HepG2 (cell line): Measurements from ENCODE around the gene RFTN1. TPM values are rescaled to one million over a fixed set of nuclear protein-coding genes. Genes with fewer than 3 reads are reported as not detected.

ENCODE experiments used
- AHR ChIP-seq: IDR thresholded peaks from 2 replicates; pipeline ENCODE4 v1.6.1; 2018; ENCODE audit warnings: missing genetic modification reagents, missing compliant biosample characterization
- ARNTL ChIP-seq: sonication (generic); formaldehyde crosslinking; IDR thresholded peaks from 2 replicates; pipeline ENCODE4 v1.4.0; 2020; ENCODE audit warnings: mild to moderate bottlenecking, missing genetic modification reagents
- FOXO1 ChIP-seq: sonication (generic); formaldehyde crosslinking; IDR thresholded peaks from 2 replicates; pipeline ENCODE4 v1.4.0; 2020; ENCODE audit warnings: missing genetic modification reagents
- NAIF1 ChIP-seq: sonication (generic); formaldehyde crosslinking; IDR thresholded peaks from 2 replicates; pipeline ENCODE4 v1.5.0; 2020; ENCODE audit warnings: mild to moderate bottlenecking, missing genetic modification reagents, borderline replicate concordance
- POLR2AphosphoS2 ChIP-seq: IDR thresholded peaks from 2 replicates; pipeline ENCODE4 v1.6.1; 2011; ENCODE audit warnings: low read depth, low read length, improper control_type of control experiment
- RCOR2 ChIP-seq: IDR thresholded peaks from 2 replicates; pipeline ENCODE4 v1.6.1; 2016; ENCODE audit warnings: missing biosample characterization, missing genetic modification reagents
- SIX4 ChIP-seq: sonication (generic); formaldehyde crosslinking; IDR thresholded peaks from 2 replicates; pipeline ENCODE4 v1.4.0; 2020; ENCODE audit warnings: missing genetic modification reagents
- SP2 ChIP-seq: sonication (generic); formaldehyde crosslinking; IDR thresholded peaks from 2 replicates; pipeline ENCODE4 v1.5.1; 2020; ENCODE audit warnings: mild to moderate bottlenecking, missing genetic modification reagents
- TRIM24 ChIP-seq: sonication (generic); formaldehyde crosslinking; IDR thresholded peaks from 2 replicates; pipeline ENCODE4 v1.8.0; 2022; ENCODE audit warnings: mild to moderate bottlenecking, missing genetic modification reagents
- ZNF17 ChIP-seq: sonication (generic); formaldehyde crosslinking; IDR thresholded peaks from 2 replicates; pipeline ENCODE4 v1.5.0; 2020; ENCODE audit warnings: mild to moderate bottlenecking, missing genetic modification reagents
- ZNF547 ChIP-seq: sonication (generic); formaldehyde crosslinking; IDR thresholded peaks from 2 replicates; pipeline ENCODE4 v1.5.1; 2020; ENCODE audit warnings: mild to moderate bottlenecking, missing genetic modification reagents
- ZNF598 ChIP-seq: sonication (generic); formaldehyde crosslinking; IDR thresholded peaks from 2 replicates; pipeline ENCODE4 v1.5.1; 2020; ENCODE audit warnings: mild to moderate bottlenecking, missing genetic modification reagents, borderline replicate concordance
- ZNF644 ChIP-seq: IDR thresholded peaks from 2 replicates; pipeline ENCODE4 v1.6.1; 2016; ENCODE audit warnings: low read depth
- ZNF660 ChIP-seq: sonication (generic); formaldehyde crosslinking; IDR thresholded peaks from 2 replicates; pipeline ENCODE4 v1.5.1; 2020; ENCODE audit warnings: mild to moderate bottlenecking, low read depth, missing genetic modification reagents, borderline replicate concordance
- ZNF670 ChIP-seq: sonication (generic); formaldehyde crosslinking; IDR thresholded peaks from 2 replicates; pipeline ENCODE4 v1.8.0; 2022; ENCODE audit warnings: mild to moderate bottlenecking, missing genetic modification reagents, borderline replicate concordance
- ZNF768 ChIP-seq: sonication (generic); formaldehyde crosslinking; IDR thresholded peaks from 2 replicates; pipeline ENCODE4 v1.4.0; 2020; ENCODE audit warnings: missing genetic modification reagents
- polyA plus RNA-seq, 8 experiments: library from polyadenylated mRNA; depleted of rRNA in 3 of 8; stranded (reverse) in 7 of 8; unstranded in 1 of 8; fragments of >200 nt; fragmentation: Illumina TruSeq in 4 of 8; extraction: Trizol in 4 of 8; gene quantifications; 2 replicates each; pipeline versions ENCODE4 v1.2.1 to v1.2.3, GENCODE V29; 2011 to 2016; ENCODE audit warnings: low read depth in 4 of 8, missing spikeins in 1 of 8, mixed read lengths in 1 of 8; ENCODE audit not compliant: insufficient read depth in 1 of 8
- total RNA-seq, 5 experiments: library from RNA; depleted of rRNA; stranded (reverse); fragments of >200 nt; fragmentation: Illumina TruSeq; extraction: Trizol; gene quantifications; 2 replicates each; pipeline ENCODE4 v1.2.3, GENCODE V29; 2016; ENCODE audit warnings: low read depth in 1 of 5
- TF ChIP-seq, protein P1 (sequence below): sonication (generic); formaldehyde crosslinking; IDR thresholded peaks from 2 replicates; pipeline ENCODE4 v1.5.1; 2020; ENCODE audit warnings: mild to moderate bottlenecking, missing genetic modification reagents, moderate library complexity
- TF ChIP-seq, protein P2 (sequence below): sonication (generic); formaldehyde crosslinking; IDR thresholded peaks from 2 replicates; pipeline ENCODE4 v1.5.0; 2020; ENCODE audit warnings: mild to moderate bottlenecking, missing genetic modification reagents
- TF ChIP-seq, protein P3 (sequence below): sonication (generic); formaldehyde crosslinking; IDR thresholded peaks from 2 replicates; pipeline ENCODE4 v1.5.1; 2020; ENCODE audit warnings: mild to moderate bottlenecking, missing genetic modification reagents, borderline replicate concordance

The RFTN1 gene
- total and polyA plus RNA-seq, 2 of the 13 experiments (the other 11 are each of a cell fraction or from before 2014, with no cell fraction given) = not detected

GRCh38 chr3:16332904-16333426 lies 180.5 kb downstream of the RFTN1 start (continued):
- TF ChIP-seq SP2 (CRISPR knock-in tag) (no peak), AHR (CRISPR knock-in tag) (no peak), POLR2AphosphoS2 (no peak), ZNF17 (no peak), ARNTL (CRISPR knock-in tag) (no peak), ZNF670 (no peak), TRIM24 (CRISPR knock-in tag) (0 out of 2 replicates have a peak, but pooled peaks have one; percentile 28), SIX4 (CRISPR knock-in tag) (0 out of 2 replicates have a peak, but pooled peaks have one; percentile 17), ZNF598 (CRISPR knock-in tag) (no peak), FOXO1 (CRISPR knock-in tag) (peak; percentile 80; the same call in 1 of the 2 replicates), NAIF1 (CRISPR knock-in tag) (no peak), RCOR2 (CRISPR knock-in tag) (peak; percentile 43; the same call in 1 of the 2 replicates), ZNF644 (peak; percentile 60; the same call in 1 of the 2 replicates), ZNF547 (CRISPR knock-in tag) (no peak), ZNF660 (CRISPR knock-in tag) (no peak), ZNF768 (CRISPR knock-in tag) (no peak)
- TF ChIP-seq, protein P1, sequence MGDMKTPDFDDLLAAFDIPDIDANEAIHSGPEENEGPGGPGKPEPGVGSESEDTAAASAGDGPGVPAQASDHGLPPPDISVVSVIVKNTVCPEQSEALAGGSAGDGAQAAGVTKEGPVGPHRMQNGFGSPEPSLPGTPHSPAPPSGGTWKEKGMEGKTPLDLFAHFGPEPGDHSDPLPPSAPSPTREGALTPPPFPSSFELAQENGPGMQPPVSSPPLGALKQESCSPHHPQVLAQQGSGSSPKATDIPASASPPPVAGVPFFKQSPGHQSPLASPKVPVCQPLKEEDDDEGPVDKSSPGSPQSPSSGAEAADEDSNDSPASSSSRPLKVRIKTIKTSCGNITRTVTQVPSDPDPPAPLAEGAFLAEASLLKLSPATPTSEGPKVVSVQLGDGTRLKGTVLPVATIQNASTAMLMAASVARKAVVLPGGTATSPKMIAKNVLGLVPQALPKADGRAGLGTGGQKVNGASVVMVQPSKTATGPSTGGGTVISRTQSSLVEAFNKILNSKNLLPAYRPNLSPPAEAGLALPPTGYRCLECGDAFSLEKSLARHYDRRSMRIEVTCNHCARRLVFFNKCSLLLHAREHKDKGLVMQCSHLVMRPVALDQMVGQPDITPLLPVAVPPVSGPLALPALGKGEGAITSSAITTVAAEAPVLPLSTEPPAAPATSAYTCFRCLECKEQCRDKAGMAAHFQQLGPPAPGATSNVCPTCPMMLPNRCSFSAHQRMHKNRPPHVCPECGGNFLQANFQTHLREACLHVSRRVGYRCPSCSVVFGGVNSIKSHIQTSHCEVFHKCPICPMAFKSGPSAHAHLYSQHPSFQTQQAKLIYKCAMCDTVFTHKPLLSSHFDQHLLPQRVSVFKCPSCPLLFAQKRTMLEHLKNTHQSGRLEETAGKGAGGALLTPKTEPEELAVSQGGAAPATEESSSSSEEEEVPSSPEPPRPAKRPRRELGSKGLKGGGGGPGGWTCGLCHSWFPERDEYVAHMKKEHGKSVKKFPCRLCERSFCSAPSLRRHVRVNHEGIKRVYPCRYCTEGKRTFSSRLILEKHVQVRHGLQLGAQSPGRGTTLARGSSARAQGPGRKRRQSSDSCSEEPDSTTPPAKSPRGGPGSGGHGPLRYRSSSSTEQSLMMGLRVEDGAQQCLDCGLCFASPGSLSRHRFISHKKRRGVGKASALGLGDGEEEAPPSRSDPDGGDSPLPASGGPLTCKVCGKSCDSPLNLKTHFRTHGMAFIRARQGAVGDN = no peak
- TF ChIP-seq, protein P2, sequence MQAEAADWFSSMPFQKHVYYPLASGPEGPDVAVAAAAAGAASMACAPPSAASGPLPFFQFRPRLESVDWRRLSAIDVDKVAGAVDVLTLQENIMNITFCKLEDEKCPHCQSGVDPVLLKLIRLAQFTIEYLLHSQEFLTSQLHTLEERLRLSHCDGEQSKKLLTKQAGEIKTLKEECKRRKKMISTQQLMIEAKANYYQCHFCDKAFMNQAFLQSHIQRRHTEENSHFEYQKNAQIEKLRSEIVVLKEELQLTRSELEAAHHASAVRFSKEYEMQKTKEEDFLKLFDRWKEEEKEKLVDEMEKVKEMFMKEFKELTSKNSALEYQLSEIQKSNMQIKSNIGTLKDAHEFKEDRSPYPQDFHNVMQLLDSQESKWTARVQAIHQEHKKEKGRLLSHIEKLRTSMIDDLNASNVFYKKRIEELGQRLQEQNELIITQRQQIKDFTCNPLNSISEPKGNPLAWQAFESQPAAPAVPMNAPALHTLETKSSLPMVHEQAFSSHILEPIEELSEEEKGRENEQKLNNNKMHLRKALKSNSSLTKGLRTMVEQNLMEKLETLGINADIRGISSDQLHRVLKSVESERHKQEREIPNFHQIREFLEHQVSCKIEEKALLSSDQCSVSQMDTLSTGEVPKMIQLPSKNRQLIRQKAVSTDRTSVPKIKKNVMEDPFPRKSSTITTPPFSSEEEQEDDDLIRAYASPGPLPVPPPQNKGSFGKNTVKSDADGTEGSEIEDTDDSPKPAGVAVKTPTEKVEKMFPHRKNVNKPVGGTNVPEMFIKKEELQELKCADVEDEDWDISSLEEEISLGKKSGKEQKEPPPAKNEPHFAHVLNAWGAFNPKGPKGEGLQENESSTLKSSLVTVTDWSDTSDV (CRISPR knock-in tag) = no peak
- TF ChIP-seq, protein P3, sequence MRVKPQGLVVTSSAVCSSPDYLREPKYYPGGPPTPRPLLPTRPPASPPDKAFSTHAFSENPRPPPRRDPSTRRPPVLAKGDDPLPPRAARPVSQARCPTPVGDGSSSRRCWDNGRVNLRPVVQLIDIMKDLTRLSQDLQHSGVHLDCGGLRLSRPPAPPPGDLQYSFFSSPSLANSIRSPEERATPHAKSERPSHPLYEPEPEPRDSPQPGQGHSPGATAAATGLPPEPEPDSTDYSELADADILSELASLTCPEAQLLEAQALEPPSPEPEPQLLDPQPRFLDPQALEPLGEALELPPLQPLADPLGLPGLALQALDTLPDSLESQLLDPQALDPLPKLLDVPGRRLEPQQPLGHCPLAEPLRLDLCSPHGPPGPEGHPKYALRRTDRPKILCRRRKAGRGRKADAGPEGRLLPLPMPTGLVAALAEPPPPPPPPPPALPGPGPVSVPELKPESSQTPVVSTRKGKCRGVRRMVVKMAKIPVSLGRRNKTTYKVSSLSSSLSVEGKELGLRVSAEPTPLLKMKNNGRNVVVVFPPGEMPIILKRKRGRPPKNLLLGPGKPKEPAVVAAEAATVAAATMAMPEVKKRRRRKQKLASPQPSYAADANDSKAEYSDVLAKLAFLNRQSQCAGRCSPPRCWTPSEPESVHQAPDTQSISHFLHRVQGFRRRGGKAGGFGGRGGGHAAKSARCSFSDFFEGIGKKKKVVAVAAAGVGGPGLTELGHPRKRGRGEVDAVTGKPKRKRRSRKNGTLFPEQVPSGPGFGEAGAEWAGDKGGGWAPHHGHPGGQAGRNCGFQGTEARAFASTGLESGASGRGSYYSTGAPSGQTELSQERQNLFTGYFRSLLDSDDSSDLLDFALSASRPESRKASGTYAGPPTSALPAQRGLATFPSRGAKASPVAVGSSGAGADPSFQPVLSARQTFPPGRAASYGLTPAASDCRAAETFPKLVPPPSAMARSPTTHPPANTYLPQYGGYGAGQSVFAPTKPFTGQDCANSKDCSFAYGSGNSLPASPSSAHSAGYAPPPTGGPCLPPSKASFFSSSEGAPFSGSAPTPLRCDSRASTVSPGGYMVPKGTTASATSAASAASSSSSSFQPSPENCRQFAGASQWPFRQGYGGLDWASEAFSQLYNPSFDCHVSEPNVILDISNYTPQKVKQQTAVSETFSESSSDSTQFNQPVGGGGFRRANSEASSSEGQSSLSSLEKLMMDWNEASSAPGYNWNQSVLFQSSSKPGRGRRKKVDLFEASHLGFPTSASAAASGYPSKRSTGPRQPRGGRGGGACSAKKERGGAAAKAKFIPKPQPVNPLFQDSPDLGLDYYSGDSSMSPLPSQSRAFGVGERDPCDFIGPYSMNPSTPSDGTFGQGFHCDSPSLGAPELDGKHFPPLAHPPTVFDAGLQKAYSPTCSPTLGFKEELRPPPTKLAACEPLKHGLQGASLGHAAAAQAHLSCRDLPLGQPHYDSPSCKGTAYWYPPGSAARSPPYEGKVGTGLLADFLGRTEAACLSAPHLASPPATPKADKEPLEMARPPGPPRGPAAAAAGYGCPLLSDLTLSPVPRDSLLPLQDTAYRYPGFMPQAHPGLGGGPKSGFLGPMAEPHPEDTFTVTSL (CRISPR knock-in tag) = peak; percentile 91; the same call in 1 of the 2 replicates
